ENCODE results near the gene ACVR1.

The ACVR1 gene

GRCh38 chr2:157822533-157822932 lies 53.6 kb downstream of the ACVR1 start:
- DNase-seq: no peak

- no peak for DNase-seq
Measured at GRCh38 chr2:157821519-157822131, 54.5 kb downstream of the ACVR1 start.

GRCh38 chr2:157820193-157820592 lies 55.9 kb downstream of the ACVR1 start:
- no peak for DNase-seq

- DNase-seq: no peak
Measured at GRCh38 chr2:157819761-157820160, 56.4 kb downstream of the ACVR1 start.

- DNase-seq: no peak
Measured at GRCh38 chr2:157818227-157818626, 57.9 kb downstream of the ACVR1 start.

GRCh38 chr2:157815421-157815820 lies 60.7 kb downstream of the ACVR1 start:
- DNase-seq: no peak

GRCh38 chr2:157813467-157813866 lies 62.7 kb downstream of the ACVR1 start:
- no peak for DNase-seq

- DNase-seq: no peak
Measured at GRCh38 chr2:157810037-157810436, 66.1 kb downstream of the ACVR1 start.

- no peak for DNase-seq
Measured at GRCh38 chr2:157809212-157809611, 66.9 kb downstream of the ACVR1 start.

- DNase-seq: no peak
Measured at GRCh38 chr2:157808421-157808820, 67.7 kb downstream of the ACVR1 start.

GRCh38 chr2:157806426-157807077 lies 69.6 kb downstream of the ACVR1 start:
- no peak for DNase-seq

GRCh38 chr2:157805519-157805918 lies 70.6 kb downstream of the ACVR1 start:
- no peak for DNase-seq

- no peak for DNase-seq
Measured at GRCh38 chr2:157804355-157804754, 71.8 kb downstream of the ACVR1 start.

- DNase-seq: no peak
Measured at GRCh38 chr2:157803952-157804351, 72.2 kb downstream of the ACVR1 start.

GRCh38 chr2:157803476-157803875 lies 72.7 kb downstream of the ACVR1 start:
- DNase-seq: no peak

- no peak for DNase-seq
Measured at GRCh38 chr2:157800838-157801495, 75.2 kb downstream of the ACVR1 start.

- DNase-seq: no peak
Measured at GRCh38 chr2:157793053-157793612, 83.0 kb downstream of the ACVR1 start.

- no peak for DNase-seq
Measured at GRCh38 chr2:157792335-157793052, 83.6 kb downstream of the ACVR1 start.

GRCh38 chr2:157790780-157791179 lies 85.3 kb downstream of the ACVR1 start:
- DNase-seq: no peak

- no peak for DNase-seq
Measured at GRCh38 chr2:157789933-157790511, 86.1 kb downstream of the ACVR1 start.

GRCh38 chr2:157789256-157789655 lies 86.9 kb downstream of the ACVR1 start:
- DNase-seq: no peak

GRCh38 chr2:157788201-157788600 lies 87.9 kb downstream of the ACVR1 start:
- no peak for DNase-seq

- DNase-seq: no peak
Measured at GRCh38 chr2:157787364-157787938, 88.7 kb downstream of the ACVR1 start.

Data from activated CD4-positive, alpha-beta T cell treated with anti-CD3 and anti-CD28 coated beads for 4 hours (primary cell).